ENCODE measurements around the gene TMEM270.

The TMEM270 gene

DNA sequence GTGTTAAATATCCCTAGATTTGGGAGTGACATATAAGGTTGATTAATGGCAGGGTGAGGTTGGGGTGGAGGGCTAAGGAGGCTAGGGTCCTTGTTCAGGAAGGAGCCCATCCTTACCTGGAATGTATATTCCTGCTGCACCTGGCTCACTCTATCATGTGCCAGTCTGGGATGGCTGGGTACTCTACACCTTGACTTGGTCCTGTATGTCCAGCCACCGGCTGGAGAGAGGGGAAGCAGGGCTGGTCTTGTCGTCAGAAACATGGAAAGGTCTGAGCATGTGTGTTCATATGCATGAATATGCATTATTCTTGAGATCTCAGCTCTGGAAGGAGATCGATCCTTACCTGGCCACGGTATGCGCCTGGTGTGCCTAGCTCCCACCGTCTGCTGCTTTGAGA is 33.2 kb downstream of the TMEM270 start:
- ATAC-seq (ENCODE audit: low read depth) = no peak
- Mint-ChIP-seq H3K4me1 (no peaks in the 10 kb centered on the region), H3K27me3 (peaks cover 5% of the 10 kb centered on the region), H3K27ac (no peak overlapping the region), H3K9me3 (peaks cover 4% of the 10 kb centered on the region), H3K36me3 (peaks cover 3% of the 10 kb centered on the region), H3K4me3 (no peak overlapping the region)
- no peak for DNase-seq (ENCODE audit: low spot score in 2 of 2)

DNA sequence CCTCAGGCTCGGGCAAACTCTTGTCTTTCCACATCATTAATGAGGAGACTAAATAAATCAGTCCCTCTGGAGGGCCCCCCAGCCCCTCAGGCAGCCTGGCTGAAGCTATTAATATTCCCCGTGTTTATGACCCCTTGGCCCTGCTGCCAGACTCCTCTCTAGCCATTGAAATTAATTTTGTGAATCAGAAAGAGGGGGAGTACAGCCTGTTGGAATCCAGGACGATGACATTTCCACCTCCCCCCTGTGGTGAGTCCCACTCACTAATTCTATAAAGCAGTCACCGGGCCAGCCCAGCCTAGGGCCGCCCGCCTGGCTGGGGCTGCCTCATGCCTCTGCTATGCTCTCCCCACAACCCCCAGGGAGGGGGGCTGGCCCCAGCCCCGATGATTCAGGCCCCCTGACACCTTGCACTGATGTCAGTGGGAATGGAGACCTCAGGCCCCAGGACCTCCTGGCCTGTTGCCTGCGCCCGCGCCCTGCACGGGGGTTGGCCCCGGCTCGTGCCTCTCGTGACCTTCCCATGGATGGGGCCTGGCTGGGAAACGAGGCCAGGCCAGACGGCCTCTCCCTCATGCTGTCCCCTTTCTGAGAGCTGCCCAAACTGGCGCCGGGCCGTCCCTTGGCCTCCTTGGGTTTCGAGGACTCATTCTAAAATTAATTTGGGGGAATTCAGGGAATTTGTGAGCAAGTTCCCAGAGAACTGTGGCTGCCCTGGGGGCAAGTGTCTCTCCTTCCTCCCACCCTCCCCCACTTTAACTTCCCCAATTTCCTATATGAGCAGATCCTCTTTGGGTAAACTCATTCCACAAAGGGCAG is 34.0 kb downstream of the TMEM270 start:
- no peaks in the 10 kb centered on the region for H3K4me1 Mint-ChIP-seq
- H3K4me3 Mint-ChIP-seq = no peak overlapping the region
- ATAC-seq (ENCODE audit: low read depth) (no peak), DNase-seq (ENCODE audit: low spot score in 2 of 2) (no peak)
- no peak overlapping the region for H3K27ac Mint-ChIP-seq
- peaks cover 3% of the 10 kb centered on the region for H3K36me3 Mint-ChIP-seq
- H3K27me3 Mint-ChIP-seq = peaks cover 5% of the 10 kb centered on the region
- H3K9me3 Mint-ChIP-seq = peaks cover 4% of the 10 kb centered on the region

DNA sequence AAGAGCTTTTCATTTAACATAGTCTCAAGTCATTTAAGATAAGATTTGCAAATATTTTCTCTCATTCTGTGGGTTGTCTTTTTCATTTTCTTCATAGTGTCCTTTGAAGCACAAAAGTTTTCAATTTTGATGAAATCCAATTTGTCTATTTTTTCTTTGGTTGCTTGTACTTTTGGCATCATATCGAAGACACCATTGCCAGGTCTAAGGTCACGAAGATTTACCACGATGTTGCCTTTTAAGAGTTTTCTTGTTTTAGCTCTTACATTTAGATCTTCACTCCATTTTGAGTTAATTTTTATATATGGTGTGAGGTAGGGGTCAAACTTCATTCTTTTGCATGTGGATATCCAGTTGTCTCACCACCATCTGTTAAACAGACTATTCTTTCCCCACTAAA is 34.7 kb downstream of the TMEM270 start:
- Mint-ChIP-seq H3K9me3 (peaks cover 4% of the 10 kb centered on the region), H3K27me3 (peaks cover 5% of the 10 kb centered on the region), H3K27ac (no peak overlapping the region), H3K4me1 (no peaks in the 10 kb centered on the region), H3K4me3 (no peak overlapping the region), H3K36me3 (peaks cover 3% of the 10 kb centered on the region)
- no peak for DNase-seq (ENCODE audit: low spot score in 2 of 2)
- ATAC-seq (ENCODE audit: low read depth) = no peak

DNA sequence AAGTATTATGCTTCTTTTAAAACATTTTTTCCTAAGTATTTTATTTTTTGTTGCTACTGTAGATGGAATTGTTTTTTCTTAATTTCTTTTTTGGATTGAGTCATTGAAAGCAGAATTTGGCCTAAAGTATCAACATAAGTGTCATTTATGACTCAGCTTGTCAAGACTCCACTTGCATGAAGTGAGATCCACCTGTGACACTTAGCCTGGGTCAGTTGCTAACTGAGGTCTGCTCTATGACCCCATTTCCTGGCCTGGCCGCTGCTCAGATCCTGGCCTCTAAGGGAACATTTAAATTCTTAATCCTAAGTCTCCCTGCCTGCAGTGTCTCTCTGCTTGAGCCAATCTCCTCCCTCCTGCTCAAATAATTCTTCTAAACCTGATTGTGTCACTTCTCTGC is 35.5 kb downstream of the TMEM270 start:
- no peak for ATAC-seq (ENCODE audit: low read depth)
- peaks cover 4% of the 10 kb centered on the region for H3K9me3 Mint-ChIP-seq
- H3K4me3 Mint-ChIP-seq = no peak overlapping the region
- no peaks in the 10 kb centered on the region for H3K4me1 Mint-ChIP-seq
- no peak overlapping the region for H3K27ac Mint-ChIP-seq
- H3K36me3 Mint-ChIP-seq = peaks cover 3% of the 10 kb centered on the region
- H3K27me3 Mint-ChIP-seq = peaks cover 6% of the 10 kb centered on the region
- DNase-seq (ENCODE audit: low spot score in 2 of 2) = no peak

DNA sequence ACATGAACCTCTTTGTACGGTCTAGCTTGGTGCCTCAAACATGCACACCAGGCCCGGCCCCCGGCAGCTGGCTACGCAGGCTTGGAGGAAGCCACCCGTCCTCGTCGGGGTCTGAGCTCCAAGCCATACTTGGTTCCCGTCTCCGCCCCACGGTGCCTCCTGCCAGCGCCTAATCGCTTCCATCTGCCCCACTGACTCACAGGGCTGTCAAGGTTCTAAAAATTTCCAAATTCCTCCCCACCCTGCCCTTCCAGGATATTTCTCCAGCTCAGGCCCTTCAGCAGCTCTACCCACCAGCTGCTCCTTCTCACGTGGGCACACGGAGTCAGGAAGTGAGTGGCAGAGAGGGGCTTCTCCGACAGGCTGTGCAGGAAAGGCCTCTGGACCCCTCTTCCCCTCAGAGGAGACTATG is 38.8 kb downstream of the TMEM270 start:
- DNase-seq (ENCODE audit: low spot score in 2 of 2) = no peak
- peaks cover 4% of the 10 kb centered on the region for H3K9me3 Mint-ChIP-seq
- H3K4me1 Mint-ChIP-seq = no peaks in the 10 kb centered on the region
- H3K27ac Mint-ChIP-seq = no peak overlapping the region
- ATAC-seq (ENCODE audit: low read depth) = no peak
- peaks cover 3% of the 10 kb centered on the region for H3K36me3 Mint-ChIP-seq
- no peak overlapping the region for H3K4me3 Mint-ChIP-seq
- peaks cover 11% of the 10 kb centered on the region for H3K27me3 Mint-ChIP-seq

DNA sequence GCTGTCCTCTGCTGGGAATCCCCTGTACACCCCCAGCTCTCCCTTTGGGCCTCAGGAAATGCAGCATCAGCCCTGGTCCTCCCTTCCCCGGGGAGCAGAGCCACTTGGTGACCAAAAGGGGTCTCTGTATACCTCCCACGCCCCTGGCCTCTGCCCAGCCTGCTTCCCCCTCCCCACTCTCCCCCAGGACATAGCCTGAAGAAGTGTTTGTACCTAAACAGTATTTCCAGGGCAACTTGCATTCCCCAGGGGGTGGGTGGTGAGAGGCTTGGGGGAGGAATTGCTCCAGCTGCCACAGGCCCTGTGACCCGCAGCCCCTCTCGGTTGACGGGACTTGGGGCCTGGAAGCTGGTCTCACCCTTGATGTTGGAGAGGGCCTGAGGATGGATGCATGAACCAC is 39.3 kb downstream of the TMEM270 start:
- no peak for ATAC-seq (ENCODE audit: low read depth)
- no peaks in the 10 kb centered on the region for H3K4me1 Mint-ChIP-seq
- peaks cover 3% of the 10 kb centered on the region for H3K36me3 Mint-ChIP-seq
- H3K27ac Mint-ChIP-seq = no peak overlapping the region
- H3K4me3 Mint-ChIP-seq = no peak overlapping the region
- peaks cover 4% of the 10 kb centered on the region for H3K9me3 Mint-ChIP-seq
- DNase-seq (ENCODE audit: low spot score in 2 of 2) = no peak
- H3K27me3 Mint-ChIP-seq = peaks cover 11% of the 10 kb centered on the region

DNA sequence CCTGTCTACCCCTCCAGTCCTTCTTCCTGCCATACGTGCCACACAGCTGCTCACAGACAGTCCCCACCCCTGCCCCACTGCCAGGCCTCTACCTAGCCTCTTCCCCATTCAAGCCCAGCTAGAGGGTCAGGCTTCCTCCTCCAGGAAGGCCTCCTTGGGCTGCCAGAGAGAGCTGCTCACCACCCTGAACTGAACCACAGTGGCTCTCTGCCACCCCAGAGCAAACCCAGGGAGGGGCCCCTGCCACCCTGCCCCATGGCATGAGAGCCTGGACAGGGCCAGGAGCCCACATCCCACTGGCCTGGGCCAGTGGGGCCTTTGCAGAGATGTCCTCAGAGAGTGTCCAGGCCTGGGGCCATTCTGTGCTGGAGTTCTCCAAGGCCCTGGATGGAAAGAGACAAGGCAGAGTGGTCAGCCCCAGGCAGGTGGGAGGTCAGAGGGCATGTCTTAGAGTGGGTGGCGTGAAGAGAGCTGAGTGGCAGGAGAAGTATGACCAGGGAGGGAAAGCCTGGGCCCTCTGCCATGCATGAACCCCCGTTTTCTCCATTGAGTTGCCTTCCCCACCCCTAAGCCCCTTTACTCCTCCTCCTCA is 40.4 kb downstream of the TMEM270 start:
- DNase-seq (ENCODE audit: low spot score in 2 of 2) (no peak), ATAC-seq (ENCODE audit: low read depth) (no peak)
- H3K4me1 Mint-ChIP-seq = no peaks in the 10 kb centered on the region
- peaks cover 3% of the 10 kb centered on the region for H3K36me3 Mint-ChIP-seq
- H3K9me3 Mint-ChIP-seq = no peaks in the 10 kb centered on the region
- H3K4me3 Mint-ChIP-seq = no peak overlapping the region
- H3K27me3 Mint-ChIP-seq = peaks cover 12% of the 10 kb centered on the region
- no peak overlapping the region for H3K27ac Mint-ChIP-seq

DNA sequence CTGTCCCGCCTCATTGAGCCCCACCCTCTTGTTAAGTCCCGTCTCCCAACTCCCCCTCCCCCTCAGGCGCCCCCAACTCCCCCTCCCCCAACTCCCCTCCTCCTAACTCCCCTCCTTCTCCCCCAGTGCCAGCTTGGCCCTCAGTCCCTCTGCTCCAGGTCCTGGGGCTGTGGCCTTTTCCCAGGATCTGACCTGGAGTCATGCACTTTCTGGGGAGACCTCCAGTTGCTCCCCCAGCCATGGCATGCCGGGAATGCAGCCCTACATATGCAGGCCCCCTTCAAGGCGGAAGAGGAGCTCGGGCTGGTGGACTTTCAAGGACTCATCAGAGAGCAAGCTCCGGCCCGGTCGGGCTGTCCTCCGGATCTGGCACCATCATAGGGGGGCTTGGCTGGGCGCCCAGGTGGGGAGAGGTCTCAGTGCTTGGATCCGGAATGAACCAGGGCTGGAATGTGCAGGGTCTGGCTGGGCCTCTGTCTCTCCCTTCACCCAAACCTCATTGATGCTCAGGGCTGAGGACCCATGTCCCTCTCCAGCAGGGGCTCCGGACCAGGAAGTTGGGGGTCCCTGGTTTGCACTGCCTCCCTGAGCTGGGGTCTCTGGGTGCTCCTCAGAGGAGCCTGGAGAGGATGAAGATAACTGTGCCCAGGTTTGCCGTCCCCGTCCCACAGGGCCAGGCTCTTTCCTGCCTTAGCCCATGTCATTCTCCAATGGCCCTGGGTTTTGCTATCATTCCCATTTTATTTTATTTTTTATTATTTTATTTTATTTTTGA is 41.1 kb downstream of the TMEM270 start:
- H3K27me3 Mint-ChIP-seq = peaks cover 14% of the 10 kb centered on the region
- peaks cover 3% of the 10 kb centered on the region for H3K36me3 Mint-ChIP-seq
- no peaks in the 10 kb centered on the region for H3K9me3 Mint-ChIP-seq
- H3K4me3 Mint-ChIP-seq = no peak overlapping the region
- no peak overlapping the region for H3K27ac Mint-ChIP-seq
- DNase-seq (ENCODE audit: low spot score in 2 of 2) = no peak
- ATAC-seq (ENCODE audit: low read depth) = no peak
- H3K4me1 Mint-ChIP-seq = no peaks in the 10 kb centered on the region

DNA sequence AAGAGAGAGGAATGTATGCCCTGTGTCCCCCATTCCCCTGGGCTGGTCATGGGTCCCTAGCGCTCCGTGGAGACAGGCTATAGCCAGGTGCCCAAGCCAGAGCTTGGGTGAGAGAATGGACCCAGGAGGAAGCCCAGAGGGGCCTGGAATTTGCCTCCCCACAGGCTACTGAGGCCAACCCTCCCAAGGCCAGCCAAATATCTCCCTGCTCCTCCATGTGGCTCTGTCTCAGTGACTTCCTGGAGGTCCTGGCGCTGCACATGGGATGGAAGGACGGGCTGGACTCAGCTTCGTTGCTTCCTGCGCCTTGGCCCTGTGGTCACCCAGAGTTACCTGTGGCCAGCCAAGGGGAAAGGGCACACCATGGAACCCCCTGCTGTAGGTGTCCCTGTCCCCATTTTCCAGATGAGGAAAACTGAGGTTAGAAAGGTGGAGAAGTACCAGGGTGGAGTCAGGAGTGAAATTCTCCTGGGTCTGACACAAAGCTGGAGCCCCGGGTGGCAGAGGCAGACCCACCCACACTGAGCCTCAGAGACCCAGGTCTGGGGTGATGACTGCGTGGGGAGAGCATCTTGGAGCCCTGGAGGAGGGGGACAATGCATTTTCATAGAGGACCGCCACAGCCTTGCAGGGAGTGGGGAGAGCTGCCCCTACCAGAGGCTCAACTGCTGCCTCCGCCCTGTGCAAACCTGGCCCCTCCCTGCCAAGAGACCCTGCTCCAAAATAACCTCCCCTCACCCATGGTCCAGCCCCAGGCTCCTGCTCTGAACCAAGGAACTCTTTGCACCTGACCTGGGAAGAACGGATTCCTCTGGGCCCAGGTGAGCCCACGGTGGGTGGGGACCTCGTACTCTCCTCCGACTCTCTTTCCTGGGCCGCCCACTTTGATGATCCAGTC is 42.6 kb downstream of the TMEM270 start:
- Mint-ChIP-seq H3K4me3 (no peak overlapping the region), H3K36me3 (no peaks in the 10 kb centered on the region), H3K27me3 (peaks cover 16% of the 10 kb centered on the region), H3K27ac (no peak overlapping the region), H3K9me3 (no peaks in the 10 kb centered on the region), H3K4me1 (peaks cover 2% of the 10 kb centered on the region)
- ATAC-seq (ENCODE audit: low read depth) = no peak
- no peak for DNase-seq (ENCODE audit: low spot score in 2 of 2)

DNA sequence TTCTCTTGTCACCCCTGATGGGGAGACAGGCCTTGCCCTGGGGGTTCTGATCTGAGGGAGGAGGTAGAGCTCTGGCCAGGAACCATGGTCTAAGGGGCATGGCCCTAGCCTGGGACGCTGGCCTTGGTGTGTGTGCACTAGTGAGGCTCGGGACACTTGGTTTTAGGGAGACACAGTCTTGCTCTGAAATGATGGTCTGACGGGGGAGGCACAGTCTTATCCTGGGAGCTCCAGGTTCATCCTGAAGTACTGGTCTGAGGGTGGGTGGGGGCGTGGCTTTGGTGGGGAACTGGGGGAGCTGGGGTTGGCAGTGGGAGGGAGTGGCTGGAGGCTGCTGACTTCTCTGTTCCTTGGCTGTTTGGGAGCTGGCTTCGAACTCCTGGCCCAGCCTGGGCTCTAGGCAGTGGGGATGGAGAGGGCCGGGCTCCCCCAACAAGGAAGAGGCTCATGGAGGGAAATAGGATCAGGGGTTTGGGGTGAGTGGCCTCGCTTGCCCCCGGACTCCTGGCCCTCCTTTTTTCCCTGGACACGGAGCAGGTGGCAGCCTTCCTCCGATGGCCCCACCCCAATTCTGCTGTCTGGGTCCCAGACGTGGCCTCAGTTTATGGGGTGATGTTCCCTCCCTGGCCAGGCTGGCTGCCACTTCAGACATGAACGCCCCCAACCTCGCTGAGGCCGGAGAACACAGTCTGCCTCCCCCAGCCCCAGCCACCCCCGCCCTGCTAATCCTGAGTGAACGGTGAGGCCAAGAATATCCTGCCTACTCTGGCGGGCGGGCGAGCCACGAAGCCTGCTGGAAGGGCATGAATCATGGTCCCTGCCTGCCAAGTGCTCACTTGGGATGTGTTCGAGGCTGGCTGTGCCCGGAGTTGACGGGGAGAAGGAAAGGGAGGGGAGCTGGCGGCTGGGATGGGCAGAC is 43.5 kb downstream of the TMEM270 start:
- Mint-ChIP-seq H3K27me3 (peaks cover 16% of the 10 kb centered on the region), H3K4me1 (peaks cover 9% of the 10 kb centered on the region), H3K9me3 (no peaks in the 10 kb centered on the region), H3K27ac (no peak overlapping the region), H3K4me3 (no peak overlapping the region), H3K36me3 (no peaks in the 10 kb centered on the region)
- DNase-seq (ENCODE audit: low spot score in 2 of 2) (no peak), ATAC-seq (ENCODE audit: low read depth) (no peak)

DNA sequence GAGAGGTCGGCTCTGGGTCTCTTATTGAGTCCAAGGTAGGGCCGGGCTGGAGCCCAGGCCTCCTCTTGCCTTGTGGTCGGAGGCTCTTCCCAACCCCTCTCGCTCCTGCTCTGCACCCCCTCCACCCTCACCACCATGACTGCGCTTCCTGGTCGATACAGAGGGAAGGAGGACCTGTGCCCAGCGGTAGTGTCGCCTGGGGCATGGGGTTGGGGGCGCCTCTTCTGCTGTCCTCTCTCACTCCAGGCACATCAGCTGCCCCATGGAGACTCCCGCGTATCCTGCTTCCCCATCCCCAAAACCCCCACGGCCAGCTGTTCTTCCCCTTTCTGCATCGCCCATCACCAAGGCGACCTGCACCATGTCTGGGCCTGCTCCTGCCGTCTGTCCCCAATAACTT is 44.4 kb downstream of the TMEM270 start:
- Mint-ChIP-seq H3K36me3 (no peaks in the 10 kb centered on the region), H3K27ac (no peak overlapping the region), H3K4me1 (peaks cover 9% of the 10 kb centered on the region), H3K9me3 (no peaks in the 10 kb centered on the region), H3K4me3 (no peak overlapping the region), H3K27me3 (peaks cover 16% of the 10 kb centered on the region)
- DNase-seq (ENCODE audit: low spot score in 2 of 2) = no peak
- ATAC-seq (ENCODE audit: low read depth) = no peak

DNA sequence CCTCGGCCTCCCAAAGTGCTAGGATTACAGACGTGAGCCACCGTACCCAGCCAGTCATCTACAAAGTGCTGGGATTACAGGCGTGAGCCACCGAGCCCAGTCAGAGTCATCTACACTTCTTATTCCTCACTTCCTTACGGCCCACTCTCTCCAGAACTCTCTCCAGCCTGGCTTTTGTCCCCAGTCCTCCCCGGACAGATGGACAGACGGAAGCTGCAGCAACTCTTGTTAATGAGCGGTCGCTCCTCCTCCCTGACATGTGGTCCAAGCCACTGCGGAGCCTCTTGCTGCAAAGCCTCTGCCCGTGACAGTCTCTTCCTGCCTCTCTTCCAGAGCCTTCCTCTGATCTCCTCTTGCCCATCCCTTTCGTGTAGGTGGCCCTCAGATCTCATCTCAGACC is 45.9 kb downstream of the TMEM270 start:
- Mint-ChIP-seq H3K27ac (no peak overlapping the region), H3K4me3 (no peak overlapping the region)
- no peak for ATAC-seq (ENCODE audit: low read depth)

More for the DNA sequence above, 45.9 kb downstream of the TMEM270 start:
- Mint-ChIP-seq H3K36me3 (no peaks in the 10 kb centered on the region), H3K27me3 (peaks cover 12% of the 10 kb centered on the region), H3K9me3 (no peaks in the 10 kb centered on the region), H3K4me1 (peaks cover 9% of the 10 kb centered on the region)
- no peak for DNase-seq (ENCODE audit: low spot score in 2 of 2)
